Inferior parietal cortex (tissue), 1 donor: ENCODE data around the gene MRPS27.

Experiments used
- DNase-seq: peaks from one replicate; pipeline ENCODE4 v3.0.0-alpha.2; 2016; ENCODE audit errors: extremely low spot score

MRPS27 gene

DNA sequence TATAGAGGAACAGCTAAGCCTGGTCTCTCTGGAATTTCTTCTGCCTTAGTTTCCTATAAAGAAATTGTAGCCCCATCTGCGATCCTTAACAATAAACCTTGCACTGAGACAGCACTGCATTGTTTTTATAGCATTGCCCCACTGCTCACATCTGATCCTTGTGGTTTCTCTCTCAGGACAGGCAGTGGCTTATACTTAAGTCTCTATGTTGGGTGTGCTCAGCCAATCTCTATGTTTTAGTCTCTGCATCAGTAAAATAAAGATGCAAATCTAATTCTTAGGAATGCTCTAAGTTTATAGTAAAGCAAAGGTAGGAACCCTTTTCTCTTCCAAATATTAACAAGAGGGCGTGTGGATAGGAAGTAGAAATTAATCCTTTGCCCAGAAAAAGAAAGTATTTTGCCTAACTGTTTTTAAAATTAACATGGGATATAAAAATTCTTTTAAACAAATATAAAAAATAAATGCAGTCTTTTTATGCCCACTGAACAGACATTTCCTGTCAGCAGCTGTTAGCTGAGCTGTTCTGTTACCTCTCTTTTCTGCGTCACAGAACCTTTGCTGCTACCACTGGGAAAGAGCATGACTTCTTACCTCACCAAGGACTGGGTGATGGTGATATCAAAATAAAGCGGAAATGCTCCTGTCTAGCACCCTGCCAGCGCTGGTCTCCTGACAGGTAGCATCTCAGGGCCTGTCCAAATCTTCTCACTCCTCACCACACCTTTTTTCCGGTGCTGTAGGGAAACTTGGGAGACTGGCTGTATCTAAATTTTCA, 29.5 kb downstream of the MRPS27 start:
- no peak for DNase-seq

DNA sequence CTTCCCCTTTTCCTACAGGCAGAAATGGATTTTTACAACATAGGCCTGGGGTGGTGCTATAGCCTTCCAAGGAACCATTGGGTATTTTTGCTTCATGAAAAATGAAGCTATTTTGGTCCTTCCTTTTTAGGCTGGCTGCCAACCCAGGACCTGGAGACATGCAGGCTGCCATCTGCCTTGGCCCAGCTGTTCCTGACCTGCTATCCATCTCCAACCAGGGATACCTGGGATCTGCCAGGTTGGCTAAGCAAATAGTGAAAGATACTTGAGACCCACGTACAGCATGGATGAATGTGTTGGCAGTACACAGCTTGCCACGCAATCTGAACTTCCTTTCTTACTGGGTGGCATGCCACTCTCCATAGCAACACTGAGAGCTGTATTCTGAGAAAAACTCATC, 31.1 kb downstream of the MRPS27 start:
- DNase-seq = no peak

DNA sequence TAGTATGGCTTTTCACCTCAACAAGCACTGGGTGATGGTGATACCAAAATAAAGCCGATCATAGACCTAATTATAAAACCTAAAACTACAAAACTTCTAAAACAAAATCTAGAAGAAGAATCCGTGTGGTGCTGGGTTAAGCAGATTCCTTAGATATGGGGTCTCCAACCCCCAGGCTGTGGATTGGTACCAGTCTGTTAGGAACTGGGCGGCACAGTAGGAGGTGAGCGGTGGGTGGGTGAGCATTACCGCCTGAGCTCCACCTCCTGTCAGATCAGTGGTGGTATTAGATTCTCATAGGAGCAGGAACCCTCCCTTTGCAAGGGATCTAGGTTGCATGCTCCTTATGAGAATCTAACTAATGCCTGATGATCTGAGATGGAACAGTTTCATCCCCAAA, 33.2 kb downstream of the MRPS27 start:
- no peak for DNase-seq

DNA sequence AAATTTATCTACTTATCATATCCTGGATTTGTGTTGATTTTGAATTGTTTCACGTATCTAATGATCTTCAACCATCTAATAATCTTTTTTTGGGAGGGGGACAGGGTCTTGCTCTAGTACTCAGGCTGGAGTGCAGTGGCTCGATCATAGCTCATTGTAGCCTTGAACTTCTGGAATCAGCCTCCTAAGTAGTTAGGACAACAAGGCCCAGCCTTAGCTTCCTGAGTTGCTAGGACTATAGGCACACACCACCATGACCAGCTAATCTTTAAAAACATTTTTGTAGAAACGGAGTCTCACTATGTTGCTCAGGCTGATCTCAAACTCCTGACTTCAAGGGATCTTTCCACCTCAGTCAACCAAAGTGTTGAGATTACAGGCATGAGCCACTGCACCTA, 34.6 kb downstream of the MRPS27 start:
- no peak for DNase-seq

DNA sequence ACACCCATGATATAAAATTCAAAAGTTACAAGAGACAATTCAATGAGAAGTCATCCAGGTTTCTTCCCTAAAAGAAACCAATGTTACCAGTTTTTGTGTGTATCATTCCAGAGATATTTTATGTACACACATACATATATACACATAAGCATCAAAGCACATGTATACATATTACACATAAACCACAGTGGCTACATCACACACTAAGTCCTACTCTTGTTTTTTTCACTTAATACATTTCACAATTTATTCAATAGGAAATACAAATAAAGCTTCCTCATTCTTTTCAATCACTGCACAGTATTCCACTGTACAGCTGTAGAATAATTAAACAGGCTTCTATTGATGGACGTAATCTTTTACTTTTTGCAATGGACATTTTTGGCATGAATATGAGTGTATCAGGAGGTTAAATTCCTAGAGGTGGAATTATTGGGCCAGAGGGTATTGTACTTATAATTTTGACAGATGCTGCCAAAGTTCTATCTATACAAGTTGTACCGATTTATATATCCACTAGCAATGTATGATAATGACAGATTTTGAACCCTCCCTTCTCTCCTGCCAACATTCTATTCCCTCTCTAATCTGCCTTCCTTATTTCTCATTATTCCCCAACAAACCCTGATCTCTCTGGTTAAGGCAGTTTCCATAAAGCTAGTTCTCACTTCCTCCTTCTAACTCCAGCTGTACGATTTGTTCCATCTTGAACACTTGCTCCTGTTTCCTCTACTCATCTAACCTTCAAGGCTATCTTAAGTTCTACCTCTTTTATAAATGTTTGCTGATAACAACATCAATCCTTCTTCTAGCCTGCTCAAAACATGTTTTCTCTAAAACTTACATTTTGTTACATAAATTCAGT, 35.2 kb downstream of the MRPS27 start:
- DNase-seq = no peak

DNA sequence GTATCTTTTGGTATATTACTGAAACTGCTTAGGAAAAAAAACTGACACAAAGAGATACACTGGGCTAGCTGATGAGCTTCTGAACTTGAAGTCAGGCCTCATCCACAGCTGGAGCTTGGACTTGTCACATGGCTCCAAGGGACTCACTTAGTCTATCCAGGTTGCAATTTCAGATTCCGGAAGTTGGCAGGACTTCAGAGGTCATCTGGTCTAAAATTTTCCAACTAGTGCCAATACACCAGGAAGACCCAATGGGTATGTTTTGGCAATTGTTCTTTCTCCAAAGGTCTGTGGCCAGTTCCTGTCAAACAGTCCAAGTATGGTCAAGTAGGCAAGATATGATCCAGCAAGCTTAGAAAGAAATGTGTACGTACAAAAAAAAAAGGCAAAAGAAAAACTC, 36.7 kb downstream of the MRPS27 start:
- DNase-seq = no peak

DNA sequence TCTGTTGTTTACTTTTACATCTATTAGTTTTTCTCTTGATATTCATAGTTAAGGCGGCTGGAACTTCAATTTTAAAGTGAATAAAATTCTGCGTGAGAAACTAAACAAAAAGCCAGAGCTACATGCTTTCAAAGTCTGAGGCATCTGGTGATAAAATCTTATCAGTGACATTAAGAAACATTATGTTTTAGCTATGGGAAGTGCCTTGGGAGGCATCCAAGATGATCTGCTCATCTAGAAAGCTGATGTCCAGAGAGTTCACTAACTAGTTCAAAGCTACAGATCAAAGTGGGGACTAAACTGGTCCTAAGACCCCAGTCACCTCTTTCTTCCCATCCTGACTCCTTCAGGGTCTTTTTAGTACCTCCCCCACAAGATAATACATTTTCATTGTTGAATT, 37.2 kb downstream of the MRPS27 start:
- no peak for DNase-seq

DNA sequence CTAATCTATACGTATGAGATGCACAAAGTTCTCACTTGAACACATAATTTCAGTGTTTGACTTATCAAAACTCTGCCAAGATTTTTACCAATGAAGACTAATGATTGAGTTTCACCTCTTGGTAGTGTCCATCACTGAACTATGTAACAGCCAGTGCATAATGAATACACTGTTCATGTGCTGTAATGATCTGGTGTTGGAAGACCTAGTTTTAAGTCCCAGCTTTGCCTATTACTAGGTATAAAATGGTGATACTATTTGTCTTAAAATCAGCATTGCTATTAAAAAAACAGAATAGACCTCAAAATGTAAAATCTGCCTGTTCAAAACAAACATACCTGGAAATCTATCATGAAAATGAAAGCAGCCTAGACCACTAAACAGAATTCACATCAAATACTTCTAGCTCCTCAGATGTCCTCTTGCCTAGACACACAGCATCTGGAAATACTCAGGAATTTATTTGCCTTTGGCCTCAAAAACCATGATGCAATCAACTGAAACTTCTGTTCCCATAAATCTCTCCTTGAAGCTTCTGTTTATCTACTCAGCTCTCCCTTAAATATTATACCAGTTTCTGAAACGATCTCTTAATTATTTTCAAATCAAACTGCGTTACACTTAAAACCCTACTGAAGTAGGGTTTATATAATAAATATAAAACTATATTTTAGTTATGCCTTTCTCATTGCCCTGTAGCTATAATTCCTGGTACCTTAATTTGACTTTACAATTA, 38.1 kb downstream of the MRPS27 start:
- no peak for DNase-seq

DNA sequence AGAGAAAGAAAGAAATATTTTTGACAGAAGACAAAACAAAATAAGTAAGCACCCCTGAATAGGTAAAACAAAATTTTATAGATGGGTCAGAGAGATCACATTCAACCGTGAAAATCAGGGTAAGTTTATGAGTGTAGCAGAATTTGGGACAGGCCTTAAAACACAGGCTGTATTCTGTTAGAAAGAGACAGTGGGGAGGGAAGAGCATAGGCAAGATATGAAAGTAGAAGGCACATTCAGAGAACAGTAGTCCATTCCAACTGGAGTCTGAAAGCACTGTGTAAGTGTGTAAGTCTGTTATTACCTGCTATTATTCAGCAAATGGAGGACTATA, 38.6 kb downstream of the MRPS27 start:
- no peak for DNase-seq

DNA sequence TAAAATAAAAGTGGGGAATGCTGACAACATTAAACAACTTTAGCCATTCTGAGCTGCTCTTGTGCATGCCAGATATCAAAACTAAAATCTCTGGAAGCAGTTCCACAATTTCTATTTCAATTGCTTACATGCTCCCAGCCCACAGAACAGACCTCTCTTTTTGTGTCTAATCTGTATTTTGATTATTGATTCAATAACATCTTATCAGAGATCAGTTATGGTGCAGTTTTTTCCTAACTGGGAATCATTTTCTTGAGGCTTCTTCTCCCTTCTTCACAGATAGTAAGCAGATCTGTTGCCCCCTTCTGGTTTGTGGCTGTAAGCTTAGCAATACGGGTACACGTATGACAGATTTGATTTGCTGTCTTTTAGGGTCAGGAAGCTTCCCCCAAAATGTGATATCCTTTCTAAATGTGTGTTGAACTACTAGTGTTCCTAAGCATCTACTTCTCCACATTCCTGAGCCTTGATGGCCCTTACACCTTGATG, 39.4 kb downstream of the MRPS27 start:
- DNase-seq = peak; percentile 73

DNA sequence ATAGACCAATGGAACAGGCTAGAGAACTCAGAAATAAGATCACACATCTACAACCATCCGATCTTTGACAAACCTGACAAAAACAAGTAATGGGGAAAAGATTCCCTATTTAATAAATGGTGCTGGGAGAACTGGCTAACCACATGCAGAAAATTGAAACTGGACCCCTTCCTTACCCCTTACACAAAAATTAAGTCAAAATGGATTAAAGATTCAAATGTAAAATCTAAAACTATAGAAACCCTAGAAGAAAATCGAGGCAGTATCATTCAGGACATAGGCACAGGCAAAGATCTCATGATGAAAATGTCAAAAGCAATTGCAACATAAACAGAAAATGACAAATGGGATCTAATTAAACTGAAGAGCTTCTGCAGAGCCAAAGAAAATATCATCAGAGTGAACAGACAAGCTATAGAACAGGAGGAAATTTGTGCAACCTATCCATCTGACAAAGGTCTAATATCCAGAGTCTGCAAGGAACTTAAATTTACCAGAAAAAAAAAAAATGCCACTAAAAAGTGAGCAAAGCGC, 43.8 kb downstream of the MRPS27 start:
- DNase-seq = no peak

DNA sequence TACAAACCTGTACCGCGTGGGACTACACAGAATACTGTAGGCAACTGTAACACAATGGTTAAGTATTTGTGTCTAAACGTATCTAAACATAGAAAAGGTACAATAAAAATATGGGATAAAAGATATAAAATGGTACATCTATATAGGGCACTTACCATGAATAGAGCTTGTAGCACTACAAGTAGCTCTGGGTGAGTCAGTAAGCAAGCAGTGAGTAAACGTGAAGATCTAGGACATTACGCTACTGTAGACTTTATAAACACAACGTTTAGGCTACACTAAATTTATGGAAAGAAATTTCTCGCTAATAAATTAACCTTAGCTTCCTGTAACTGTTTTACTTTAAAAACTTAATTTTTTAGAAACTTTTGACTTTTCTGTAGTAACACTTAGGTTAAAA, 46.5 kb downstream of the MRPS27 start:
- no peak for DNase-seq

DNA sequence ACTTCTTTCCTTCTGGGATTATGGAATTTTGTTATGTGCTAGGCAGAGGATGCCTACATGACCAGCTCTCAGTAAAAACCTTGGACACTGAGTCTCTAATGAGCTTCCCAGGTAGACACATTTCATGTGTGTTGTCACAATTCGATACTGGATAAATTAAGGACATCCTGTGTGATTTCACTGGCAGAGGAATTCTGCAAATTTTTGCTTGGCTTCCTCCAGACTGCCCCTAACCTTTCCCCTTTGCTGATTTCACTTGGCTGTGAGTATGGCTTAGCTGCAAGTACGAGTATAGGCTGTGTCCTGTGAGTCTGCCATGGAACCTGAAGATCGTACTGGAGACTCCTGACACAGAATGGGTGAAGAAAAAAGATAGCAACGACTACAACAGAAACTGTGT, 47.6 kb downstream of the MRPS27 start:
- DNase-seq = no peak

DNA sequence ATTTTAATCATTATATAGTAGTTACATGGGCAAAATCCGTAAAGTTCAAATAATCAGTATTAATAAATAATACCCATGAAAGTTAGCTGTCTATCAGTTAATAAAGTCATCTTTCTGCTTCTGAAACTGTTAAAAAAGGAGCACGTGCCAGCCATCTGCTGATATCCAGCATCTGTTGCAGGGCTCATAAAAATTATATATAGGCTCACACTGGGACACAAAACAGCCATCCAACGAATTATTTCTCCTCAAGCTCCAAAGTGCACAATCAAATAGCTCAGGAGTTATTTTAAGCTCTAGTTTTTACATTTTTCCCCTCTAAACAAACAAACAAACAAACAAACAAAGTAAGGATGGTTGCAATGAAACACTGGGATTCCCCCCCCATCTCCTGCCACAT, 48.3 kb downstream of the MRPS27 start:
- DNase-seq = no peak

DNA sequence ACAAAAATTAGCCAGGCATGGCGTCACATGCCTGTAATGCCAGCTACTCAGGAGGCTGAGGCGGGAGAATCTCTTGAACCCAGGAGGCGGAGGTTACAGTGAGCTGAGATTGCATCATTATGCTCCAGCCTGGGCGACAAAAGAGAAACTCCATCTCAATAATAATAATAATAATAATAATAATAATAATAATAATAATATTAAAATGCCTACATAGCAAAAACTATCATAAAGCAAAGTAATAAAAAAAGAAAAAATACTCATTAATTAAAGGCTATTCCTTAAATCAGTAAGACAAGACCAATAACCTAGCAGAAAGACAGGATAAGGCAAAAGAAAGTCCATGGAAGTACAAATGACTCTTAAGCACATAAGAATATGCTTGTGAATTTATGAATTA, 50.0 kb downstream of the MRPS27 start:
- no peak for DNase-seq

DNA sequence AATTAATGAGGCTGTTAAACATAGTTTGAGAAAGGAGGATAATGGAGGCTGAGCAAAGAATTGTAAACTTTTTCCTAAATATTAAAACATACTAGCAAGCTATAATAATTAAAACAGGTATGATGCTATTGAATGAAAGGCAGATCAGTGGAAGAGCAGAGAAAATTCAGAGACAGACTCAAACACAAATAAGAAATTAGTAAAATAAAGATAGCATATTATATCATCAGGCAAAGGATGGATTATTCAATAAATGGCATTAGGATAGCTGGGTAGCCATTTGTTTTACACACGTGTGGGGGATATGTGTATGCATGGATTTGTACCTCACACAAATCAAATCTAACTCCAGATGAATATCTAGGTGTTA, 50.6 kb downstream of the MRPS27 start:
- DNase-seq = no peak

DNA sequence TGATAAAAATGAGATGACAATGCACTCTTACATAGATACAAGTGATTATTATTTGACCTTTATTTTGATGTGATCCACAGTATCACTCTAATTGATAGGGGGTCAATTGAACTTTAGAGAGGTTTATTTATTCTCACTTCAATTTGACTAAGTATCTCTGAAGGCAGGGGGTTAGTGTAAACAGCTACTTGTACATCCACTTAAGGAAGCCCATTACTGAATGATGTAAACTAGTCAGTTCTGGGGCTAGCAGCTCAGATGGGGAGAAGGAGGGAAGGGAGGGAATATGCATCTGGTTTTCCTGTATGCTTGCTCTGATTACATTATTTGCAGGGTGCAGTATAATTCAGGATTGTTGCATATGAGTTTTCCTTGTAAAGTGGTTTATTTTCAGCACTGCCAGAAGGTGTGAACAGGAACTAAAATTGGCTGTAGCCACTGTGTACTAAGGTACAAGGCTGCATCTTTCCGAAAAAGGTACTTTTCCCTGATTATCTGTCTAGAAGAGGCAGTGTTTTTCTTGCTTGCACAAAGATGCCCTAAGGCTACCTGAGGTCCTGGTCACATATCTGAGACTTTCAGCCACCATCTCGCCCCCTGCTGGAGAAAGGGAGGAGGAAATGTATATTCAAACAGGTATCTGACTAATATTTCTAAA, 51.2 kb downstream of the MRPS27 start:
- no peak for DNase-seq

DNA sequence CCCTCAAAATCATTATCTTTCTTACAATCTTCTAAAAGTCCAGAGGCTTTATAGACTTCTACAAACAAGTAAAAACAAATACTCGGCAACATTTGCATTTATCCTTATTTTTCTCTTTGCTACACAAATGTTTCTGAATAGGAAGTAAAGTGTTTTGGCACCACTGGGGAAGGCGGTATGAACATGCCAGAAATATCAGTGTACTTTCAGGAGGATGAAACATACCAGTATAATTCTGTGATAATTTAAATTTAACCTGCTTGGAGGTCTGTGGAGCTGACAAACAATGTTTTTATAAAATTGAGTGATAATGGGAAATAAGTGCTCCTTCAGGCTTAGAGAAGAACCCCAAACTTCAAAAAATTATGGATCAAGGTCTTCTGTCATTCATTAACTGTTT, 51.8 kb downstream of the MRPS27 start:
- no peak for DNase-seq

DNA sequence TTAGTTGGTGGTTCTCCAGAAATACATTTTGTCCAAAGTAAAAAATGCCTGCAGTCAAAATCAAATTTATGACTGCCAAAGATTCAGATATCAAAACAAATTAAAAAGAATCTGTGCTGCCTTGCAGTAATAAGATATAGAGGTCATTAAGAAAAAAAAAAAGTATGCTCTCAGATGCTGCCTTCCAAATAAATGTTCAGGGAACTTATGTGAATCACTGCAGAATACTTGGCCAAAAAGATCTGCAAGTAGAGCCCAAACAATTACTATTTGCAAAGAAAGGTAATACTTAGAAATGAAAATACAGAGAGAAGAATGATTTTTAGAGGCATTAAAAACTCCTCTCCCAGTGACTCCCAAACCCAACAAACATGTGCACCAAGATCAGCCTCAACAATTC, 52.4 kb downstream of the MRPS27 start:
- no peak for DNase-seq

DNA sequence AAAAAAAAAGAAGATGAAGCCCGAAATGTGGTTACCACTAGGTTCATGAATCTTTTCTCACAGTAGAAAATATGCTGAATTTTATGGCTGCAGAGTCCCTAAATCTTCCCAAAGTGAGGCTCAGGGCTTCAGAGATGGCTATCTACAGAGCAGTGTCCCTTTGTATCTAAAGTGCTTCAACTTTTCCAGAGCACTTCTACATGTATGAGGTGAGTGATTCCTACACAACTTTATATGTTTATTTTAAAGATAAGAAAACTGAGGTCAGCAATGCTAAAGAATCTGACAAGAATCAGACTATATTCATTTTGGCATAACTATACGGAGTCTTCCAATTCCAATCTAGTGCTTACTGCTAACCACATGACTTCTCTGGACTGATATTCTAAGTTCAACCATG, 53.2 kb downstream of the MRPS27 start:
- DNase-seq = no peak

DNA sequence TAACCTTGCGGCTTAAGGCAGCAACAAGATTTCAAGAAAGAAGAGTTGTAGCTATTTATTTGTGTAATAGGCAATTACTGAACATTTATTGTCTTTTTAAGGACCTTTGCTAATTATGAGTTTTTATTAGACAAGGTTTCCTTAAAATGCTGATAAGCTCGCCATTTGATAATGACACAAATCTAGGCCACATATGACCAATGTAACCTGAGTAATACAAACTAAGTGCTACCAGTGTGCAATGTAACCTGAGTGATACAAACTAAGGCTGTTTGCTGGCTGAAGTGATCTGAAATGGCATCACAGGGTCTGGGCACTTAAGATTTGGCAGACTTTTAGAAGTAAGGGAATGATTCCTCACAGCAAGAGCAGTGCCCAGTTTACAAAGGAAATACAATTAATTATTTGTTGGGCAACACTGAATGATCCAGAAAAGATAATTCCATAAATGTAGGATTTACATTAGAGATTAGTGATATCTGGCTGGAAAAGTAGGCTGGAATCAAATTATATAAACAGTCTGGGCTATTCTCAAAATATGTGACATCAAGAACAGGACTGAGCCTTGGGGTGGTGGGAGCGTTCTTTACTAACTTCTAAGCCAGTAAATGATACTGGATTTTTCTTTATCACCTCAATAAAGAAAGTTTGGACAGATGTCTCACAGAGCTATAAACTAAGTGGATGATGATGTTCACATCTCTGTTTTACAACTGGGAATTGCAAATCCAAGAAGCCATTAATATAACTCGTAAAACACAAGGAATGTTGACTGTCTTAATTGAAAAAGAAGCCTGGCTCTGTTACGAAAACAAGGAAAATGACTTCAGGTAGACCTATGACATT, 54.8 kb downstream of the MRPS27 start:
- DNase-seq = no peak
